ENCODE results near the gene SPANXA1. TPM values are rescaled to one million over a fixed set of nuclear protein-coding genes. Genes with fewer than 3 reads are reported as not detected.
"Not testable (repeated sequence)": the region's sequence is repeated elsewhere in the genome, so short reads cannot be mapped to it uniquely, and the experiment has no call there.

Gene SPANXA1
- not detected for total RNA-seq

GRCh38 chrX:141584638-141585037, at the start of gene SPANXA1:
TSS of gene SPANXA1 (minus strand) at chrX:141584738. CDS start at chrX:141584678, 60 bp downstream.
- DNase-seq (ENCODE audit: low spot score in 2 of 2); H3K36me3 ChIP-seq; H3K4me3 ChIP-seq; H3K27ac ChIP-seq; H3K9me3 ChIP-seq; H3K4me1 ChIP-seq; H3K27me3 ChIP-seq; intact Hi-C loops (cut with DNase I; ENCODE audit: low total_unique reads): not testable (repeated sequence)

GRCh38 chrX:141632124-141632523, 47.6 kb upstream of the SPANXA1 start:
- intact Hi-C loops (cut with DNase I; ENCODE audit: low total_unique reads) = no loop called here
- no peaks in the 10 kb centered on the region for H3K4me1 ChIP-seq
- no peak overlapping the region for H3K4me3 ChIP-seq
- no peaks in the 10 kb centered on the region for H3K27me3 ChIP-seq
- H3K27ac ChIP-seq = no peak overlapping the region
- no peaks in the 10 kb centered on the region for H3K9me3 ChIP-seq
- no peaks in the 10 kb centered on the region for H3K36me3 ChIP-seq
- no peak for TF ChIP-seq POLR2AphosphoS5 (IDR thresholded peaks at IDR 0.05)
- no peak for TF ChIP-seq CTCF (IDR thresholded peaks at IDR 0.05)
- TF ChIP-seq POLR2A (IDR thresholded peaks at IDR 0.05) = no peak
- DNase-seq (ENCODE audit: low spot score in 2 of 2) = no peak

- H3K36me3 ChIP-seq = no peaks in the 10 kb centered on the region
- no peaks in the 10 kb centered on the region for H3K9me3 ChIP-seq
- no peak overlapping the region for H3K4me3 ChIP-seq
- H3K4me1 ChIP-seq = no peaks in the 10 kb centered on the region
- H3K27me3 ChIP-seq = no peaks in the 10 kb centered on the region
- TF ChIP-seq CTCF (IDR thresholded peaks at IDR 0.05) (no peak), POLR2A (IDR thresholded peaks at IDR 0.05) (no peak), POLR2AphosphoS5 (IDR thresholded peaks at IDR 0.05) (no peak)
- no peak overlapping the region for H3K27ac ChIP-seq
- no peak for DNase-seq (ENCODE audit: low spot score in 2 of 2)
- intact Hi-C loops (cut with DNase I; ENCODE audit: low total_unique reads) = no loop called here
Observed at GRCh38 chrX:141619336-141619735, 34.8 kb upstream of the SPANXA1 start.

GRCh38 chrX:141609111-141609510, 24.6 kb upstream of the SPANXA1 start:
- intact Hi-C loops (cut with DNase I; ENCODE audit: low total_unique reads) = no loop called here

GRCh38 chrX:141589408-141589807, 4.9 kb upstream of the SPANXA1 start, which contains the start of gene SPANXA2:
TSS of gene SPANXA2 (plus strand) at chrX:141589708. CDS start at chrX:141589768, 60 bp downstream.
- H3K27me3 ChIP-seq; H3K4me1 ChIP-seq; H3K9me3 ChIP-seq; intact Hi-C loops (cut with DNase I; ENCODE audit: low total_unique reads); DNase-seq (ENCODE audit: low spot score in 2 of 2); H3K27ac ChIP-seq; H3K4me3 ChIP-seq; H3K36me3 ChIP-seq: not testable (repeated sequence)

More at GRCh38 chrX:141609111-141609510, 24.6 kb upstream of the SPANXA1 start:
- Histone ChIP-seq H3K27me3 (no peaks in the 10 kb centered on the region), H3K9me3 (no peaks in the 10 kb centered on the region), H3K27ac (no peak overlapping the region), H3K36me3 (no peaks in the 10 kb centered on the region), H3K4me1 (no peaks in the 10 kb centered on the region), H3K4me3 (no peak overlapping the region)
- TF ChIP-seq CTCF (IDR thresholded peaks at IDR 0.05) (no peak), POLR2A (IDR thresholded peaks at IDR 0.05) (no peak), POLR2AphosphoS5 (IDR thresholded peaks at IDR 0.05) (no peak)
- no peak for DNase-seq (ENCODE audit: low spot score in 2 of 2)

- H3K27me3 ChIP-seq; DNase-seq (ENCODE audit: low spot score in 2 of 2); H3K4me1 ChIP-seq; H3K36me3 ChIP-seq; H3K27ac ChIP-seq; H3K9me3 ChIP-seq; H3K4me3 ChIP-seq; intact Hi-C loops (cut with DNase I; ENCODE audit: low total_unique reads): not testable (repeated sequence)
Observed at GRCh38 chrX:141542551-141542950, 42.0 kb downstream of the SPANXA1 start.

Other genes with a start within 250 kb of the SPANXA1 start
- gene SPANXA2, start 5.0 kb upstream of the SPANXA1 start, total RNA-seq = not detected
- gene SPANXD, start 114.0 kb upstream of the SPANXA1 start, total RNA-seq = not detected

Data from breast epithelium (tissue), 4 donors.